ENCODE measurements around the gene CGAS.
"Not testable (repeated sequence)": the region's sequence is repeated elsewhere in the genome, so short reads cannot be mapped to it uniquely, and the experiment has no call there.

CGAS gene

DNA sequence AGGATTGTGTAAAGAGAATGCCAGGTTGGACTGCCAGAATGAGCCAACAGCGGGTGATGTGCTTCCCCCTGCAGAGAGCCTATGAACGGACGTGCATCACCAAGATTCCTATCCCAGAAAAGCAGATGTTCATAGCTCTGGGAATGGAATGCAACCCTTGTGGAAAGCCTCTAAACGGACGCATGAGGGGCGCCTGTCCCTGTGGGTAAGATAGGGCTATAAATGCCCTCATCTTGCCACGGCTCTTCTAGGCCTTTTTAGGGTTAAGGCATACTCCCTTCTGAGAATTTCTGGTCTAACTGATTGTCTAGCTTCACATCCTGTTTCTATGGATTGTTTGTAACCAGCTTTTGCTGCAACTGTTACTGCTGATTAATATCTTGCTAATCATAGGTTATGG lies 7.4 kb upstream of the CGAS start:
- not testable (repeated sequence) for H3K4me2 ChIP-seq (ENCODE audit: low read length); H3K9me3 ChIP-seq (replicated peaks; ENCODE audit: low read length); H3K9ac ChIP-seq (ENCODE audit: low read depth, low read length); H3K4me3 ChIP-seq (ENCODE audit: low read length); H3K4me1 ChIP-seq (ENCODE audit: control insufficient read depth, insufficient read depth, low read length); H3K27me3 ChIP-seq (ENCODE audit: control insufficient read depth, insufficient read depth, low read length); H3K36me3 ChIP-seq (ENCODE audit: insufficient read depth, low read length)

DNA sequence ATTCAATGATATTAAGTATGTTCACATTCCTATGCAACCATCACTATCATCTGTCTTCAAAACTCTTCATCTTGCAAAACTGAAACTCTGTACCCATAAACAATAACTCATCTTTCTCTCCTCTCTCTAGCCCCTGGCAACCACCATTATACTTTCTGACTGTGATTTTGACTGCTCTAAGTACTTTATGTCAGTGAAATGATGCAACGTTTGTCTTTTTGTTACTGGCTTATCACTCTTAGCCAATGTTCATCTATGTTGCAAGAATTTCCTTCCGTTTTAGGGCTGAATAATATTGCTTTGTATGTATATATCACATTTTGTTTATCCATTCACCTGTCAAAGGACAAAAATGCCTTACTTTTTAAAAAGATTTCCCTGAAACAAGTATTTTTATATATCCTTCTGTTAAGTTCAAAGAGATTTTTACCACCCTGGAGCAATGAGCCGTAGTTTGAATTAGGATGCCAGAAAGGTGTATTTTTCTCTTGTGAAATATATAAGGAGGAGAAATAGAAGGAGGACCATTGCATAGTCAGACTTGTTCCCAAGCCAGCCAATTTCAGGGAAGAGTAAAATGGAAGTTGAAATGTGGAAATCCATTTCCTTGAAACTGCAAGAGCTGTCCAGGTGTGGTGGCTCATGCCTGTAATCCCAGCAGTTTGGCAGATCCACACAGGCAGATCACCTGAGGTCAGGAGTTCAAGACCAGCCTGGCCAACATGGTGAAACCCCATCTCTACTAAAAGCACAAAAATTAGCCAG lies 4.0 kb upstream of the CGAS start:
- no peaks in the 10 kb centered on the region for H3K36me3 ChIP-seq (ENCODE audit: insufficient read depth, low read length)
- H3K4me1 ChIP-seq (ENCODE audit: control insufficient read depth, insufficient read depth, low read length): peaks cover 6% of the 10 kb centered on the region
- no peak overlapping the region for H3K4me3 ChIP-seq (ENCODE audit: low read length)
- no peak overlapping the region for H3K9ac ChIP-seq (ENCODE audit: low read depth, low read length)
- no peak overlapping the region for H3K4me2 ChIP-seq (ENCODE audit: low read length)
- no peaks in the 10 kb centered on the region for H3K27me3 ChIP-seq (ENCODE audit: control insufficient read depth, insufficient read depth, low read length)
- no peaks in the 10 kb centered on the region for H3K9me3 ChIP-seq (replicated peaks; ENCODE audit: low read length)

DNA sequence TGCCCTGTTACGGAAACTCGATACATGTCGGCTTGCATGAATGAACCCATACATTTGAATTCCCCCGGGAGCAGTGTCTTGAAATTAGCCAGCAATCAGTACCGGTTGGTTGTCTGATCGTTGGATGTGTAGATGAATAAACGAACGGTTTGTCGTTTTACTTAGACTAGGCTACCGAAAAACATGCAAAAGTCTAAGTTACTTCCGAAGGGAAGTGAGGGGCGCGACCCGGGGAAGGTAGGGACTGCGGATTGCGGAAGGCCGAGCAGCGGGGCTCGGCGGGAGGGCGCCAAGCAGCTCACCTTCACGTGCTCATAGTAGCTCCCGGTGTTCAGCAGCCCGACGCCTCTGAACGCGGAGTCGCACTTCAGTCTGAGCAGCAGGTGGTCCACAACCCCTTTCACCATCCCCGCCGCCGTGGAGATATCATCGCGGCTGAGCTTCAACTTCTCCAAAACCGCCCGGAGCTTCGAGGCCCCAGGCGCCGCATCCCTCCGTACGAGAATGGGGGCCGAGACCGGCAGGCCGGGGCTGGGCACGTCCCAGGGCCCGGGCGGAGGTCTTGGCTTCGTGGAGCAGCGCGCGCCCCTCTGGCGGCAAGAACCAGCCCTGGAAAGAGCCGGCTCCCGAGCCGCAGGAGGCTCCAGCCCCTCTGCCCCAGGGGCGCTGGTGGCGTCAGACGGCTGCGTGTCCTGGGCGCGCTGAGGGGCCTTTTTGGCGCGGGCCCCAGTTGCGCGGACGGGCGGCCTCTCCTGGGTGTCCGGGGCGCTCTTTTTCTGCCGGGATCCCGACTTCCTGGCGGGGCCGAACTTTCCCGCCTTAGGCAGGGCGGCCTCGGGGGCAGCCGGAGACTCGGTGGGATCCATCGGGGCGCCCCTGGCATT lies 632 bp downstream of the CGAS start:
- Histone ChIP-seq H3K4me1 (ENCODE audit: control insufficient read depth, insufficient read depth, low read length) (peaks cover 6% of the 10 kb centered on the region), H3K9me3 (replicated peaks; ENCODE audit: low read length) (no peaks in the 10 kb centered on the region), H3K4me2 (ENCODE audit: low read length) (peak overlapping the region; percentile 78), H3K36me3 (ENCODE audit: insufficient read depth, low read length) (peaks cover 9% of the 10 kb centered on the region), H3K27me3 (ENCODE audit: control insufficient read depth, insufficient read depth, low read length) (no peaks in the 10 kb centered on the region), H3K9ac (ENCODE audit: low read depth, low read length) (peak overlapping the region; percentile 91), H3K4me3 (ENCODE audit: low read length) (peak overlapping the region; percentile 74)

DNA sequence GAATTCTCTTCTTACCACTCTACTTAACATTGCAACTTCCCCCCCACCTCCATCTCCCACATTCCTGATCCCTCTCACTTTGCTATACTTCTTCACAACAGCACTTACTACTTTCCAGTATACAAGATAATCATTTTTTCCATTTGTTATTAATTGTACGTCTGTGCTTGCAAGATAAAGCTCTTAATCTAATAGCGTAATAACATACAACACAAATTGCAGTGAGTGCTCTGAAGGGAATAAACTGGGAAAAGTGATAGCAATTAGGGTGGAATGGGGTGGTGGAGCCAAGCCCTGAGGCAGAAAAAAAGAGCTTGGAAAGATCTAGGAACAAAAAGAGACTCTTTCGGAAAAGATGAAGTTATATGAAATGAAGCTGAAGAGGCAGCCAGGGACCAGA lies 8.5 kb downstream of the CGAS start:
- Histone ChIP-seq H3K4me3 (ENCODE audit: low read length) (no peak overlapping the region), H3K27me3 (ENCODE audit: control insufficient read depth, insufficient read depth, low read length) (no peaks in the 10 kb centered on the region), H3K9me3 (replicated peaks; ENCODE audit: low read length) (no peaks in the 10 kb centered on the region), H3K9ac (ENCODE audit: low read depth, low read length) (no peak overlapping the region), H3K36me3 (ENCODE audit: insufficient read depth, low read length) (peaks cover 28% of the 10 kb centered on the region), H3K4me2 (ENCODE audit: low read length) (no peak overlapping the region), H3K4me1 (ENCODE audit: control insufficient read depth, insufficient read depth, low read length) (no peaks in the 10 kb centered on the region)

DNA sequence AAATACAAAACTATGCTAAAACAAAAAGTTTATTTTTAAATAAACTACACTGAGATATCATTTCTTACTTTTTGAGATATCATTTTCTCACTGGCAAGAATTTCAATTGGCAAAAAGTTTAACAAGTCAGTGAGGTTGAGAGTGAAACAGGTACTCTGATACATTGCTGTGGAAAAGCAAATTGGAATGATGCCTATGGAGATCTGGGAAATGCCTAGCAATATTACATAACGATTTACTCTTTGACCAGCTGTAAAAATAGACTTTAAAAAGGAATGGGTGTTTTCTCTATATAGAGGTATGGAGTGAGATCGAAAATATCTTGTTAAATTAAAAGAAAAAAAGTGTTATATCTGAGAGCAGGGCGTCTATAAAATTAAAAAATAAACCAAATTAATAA lies 16.9 kb downstream of the CGAS start:
- Histone ChIP-seq H3K4me2 (ENCODE audit: low read length) (no peak overlapping the region), H3K9ac (ENCODE audit: low read depth, low read length) (no peak overlapping the region), H3K9me3 (replicated peaks; ENCODE audit: low read length) (no peaks in the 10 kb centered on the region), H3K4me3 (ENCODE audit: low read length) (no peak overlapping the region), H3K36me3 (ENCODE audit: insufficient read depth, low read length) (peaks cover 17% of the 10 kb centered on the region), H3K4me1 (ENCODE audit: control insufficient read depth, insufficient read depth, low read length) (no peaks in the 10 kb centered on the region), H3K27me3 (ENCODE audit: control insufficient read depth, insufficient read depth, low read length) (no peaks in the 10 kb centered on the region)

DNA sequence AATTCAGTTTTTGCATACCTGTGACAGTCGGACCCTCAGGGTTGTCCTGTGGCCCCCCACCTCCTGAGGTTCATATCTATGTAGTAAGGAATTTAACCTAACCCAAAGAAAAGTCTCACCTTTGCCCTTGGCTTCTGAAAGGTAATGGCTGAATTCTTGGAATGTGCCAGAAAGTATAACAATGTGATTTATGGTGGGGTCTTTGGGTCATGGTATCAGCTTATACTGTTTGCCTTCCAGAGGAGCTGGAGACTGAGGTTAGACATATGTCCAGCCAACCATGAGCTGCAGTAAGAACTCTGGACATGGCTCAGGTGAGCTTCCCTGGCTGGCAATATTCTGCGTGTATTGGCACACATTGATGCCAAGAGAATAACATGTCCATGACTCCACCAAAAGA lies 30.6 kb downstream of the CGAS start:
- Histone ChIP-seq H3K36me3 (ENCODE audit: insufficient read depth, low read length) (peaks cover 22% of the 10 kb centered on the region), H3K4me1 (ENCODE audit: control insufficient read depth, insufficient read depth, low read length) (no peaks in the 10 kb centered on the region), H3K4me3 (ENCODE audit: low read length) (no peak overlapping the region), H3K9me3 (replicated peaks; ENCODE audit: low read length) (no peaks in the 10 kb centered on the region), H3K27me3 (ENCODE audit: control insufficient read depth, insufficient read depth, low read length) (no peaks in the 10 kb centered on the region), H3K4me2 (ENCODE audit: low read length) (no peak overlapping the region), H3K9ac (ENCODE audit: low read depth, low read length) (no peak overlapping the region)

DNA sequence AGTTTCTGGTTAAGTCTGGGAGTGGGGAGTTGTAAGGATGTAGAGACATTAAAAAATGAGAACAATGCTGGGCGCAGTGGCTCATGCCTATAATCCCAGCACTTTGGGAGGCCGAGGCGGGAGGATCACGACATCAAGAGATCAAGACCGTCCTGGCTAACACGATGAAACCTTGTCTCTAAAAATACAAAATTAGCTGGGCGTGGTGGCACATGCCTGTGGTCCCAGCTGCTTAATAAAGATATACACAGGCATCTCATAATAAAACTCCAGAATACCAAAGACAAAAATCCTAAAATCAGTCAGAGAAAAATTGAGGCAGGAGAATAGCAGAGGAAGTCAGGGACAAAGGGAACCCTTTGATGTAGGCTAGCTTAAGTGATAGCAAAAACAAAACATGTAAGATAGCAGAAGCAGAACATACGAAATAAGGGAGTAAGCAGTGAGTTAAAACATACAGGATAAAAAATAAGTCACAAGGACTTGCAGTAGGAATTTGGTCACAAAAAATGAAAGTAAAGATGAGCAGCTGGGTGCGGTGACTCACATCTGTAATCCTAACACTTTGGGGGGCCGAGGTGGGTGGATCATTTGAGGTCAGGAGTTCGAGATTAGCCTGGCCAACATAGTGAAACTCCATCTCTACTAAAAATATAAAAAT lies 33.9 kb downstream of the CGAS start:
- H3K4me2 ChIP-seq (ENCODE audit: low read length): no peak overlapping the region
- no peaks in the 10 kb centered on the region for H3K4me1 ChIP-seq (ENCODE audit: control insufficient read depth, insufficient read depth, low read length)
- no peak overlapping the region for H3K9ac ChIP-seq (ENCODE audit: low read depth, low read length)
- H3K36me3 ChIP-seq (ENCODE audit: insufficient read depth, low read length): peaks cover 15% of the 10 kb centered on the region
- no peak overlapping the region for H3K4me3 ChIP-seq (ENCODE audit: low read length)
- H3K27me3 ChIP-seq (ENCODE audit: control insufficient read depth, insufficient read depth, low read length): no peaks in the 10 kb centered on the region
- H3K9me3 ChIP-seq (replicated peaks; ENCODE audit: low read length): no peaks in the 10 kb centered on the region

DNA sequence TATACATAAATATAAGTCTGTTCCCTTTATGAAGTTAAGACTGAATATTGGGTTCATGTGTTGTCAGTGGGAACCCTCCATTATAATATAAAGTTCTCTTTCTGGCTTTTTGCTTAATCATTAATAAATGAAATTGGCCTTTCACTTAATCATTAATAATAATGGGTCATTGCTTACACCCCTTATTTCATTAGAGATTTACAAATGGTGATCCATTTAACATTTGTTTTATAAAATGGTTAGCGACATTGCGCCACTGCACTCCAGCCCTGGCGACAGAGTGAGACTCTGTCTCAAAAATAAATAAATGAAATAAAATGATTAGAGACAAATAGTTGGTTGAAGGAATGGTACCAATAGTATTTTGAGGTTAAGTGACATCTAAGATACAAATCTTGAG lies 39.0 kb downstream of the CGAS start:
- H3K4me2 ChIP-seq (ENCODE audit: low read length): no peak overlapping the region
- H3K9me3 ChIP-seq (replicated peaks; ENCODE audit: low read length): no peaks in the 10 kb centered on the region
- no peaks in the 10 kb centered on the region for H3K4me1 ChIP-seq (ENCODE audit: control insufficient read depth, insufficient read depth, low read length)
- H3K36me3 ChIP-seq (ENCODE audit: insufficient read depth, low read length): no peaks in the 10 kb centered on the region
- H3K9ac ChIP-seq (ENCODE audit: low read depth, low read length): no peak overlapping the region
- no peaks in the 10 kb centered on the region for H3K27me3 ChIP-seq (ENCODE audit: control insufficient read depth, insufficient read depth, low read length)
- H3K4me3 ChIP-seq (ENCODE audit: low read length): no peak overlapping the region

DNA sequence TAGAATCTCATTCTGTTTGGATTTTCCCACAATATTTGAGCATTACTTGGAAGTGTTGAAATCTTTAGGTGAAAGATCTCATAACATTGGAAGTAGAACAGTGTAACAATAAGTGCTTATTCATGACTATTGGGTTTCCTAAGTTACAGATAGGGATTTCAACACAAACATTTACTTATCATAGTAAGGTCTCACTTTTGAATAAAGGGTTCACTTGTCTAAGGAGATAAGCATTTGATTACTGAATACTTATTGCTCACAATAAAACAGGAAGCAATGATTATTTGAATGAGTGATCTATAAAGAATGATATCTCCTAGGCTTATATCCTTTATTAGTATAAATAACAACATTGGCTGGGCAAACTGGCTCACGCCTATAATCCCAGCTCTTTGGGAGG lies 42.7 kb downstream of the CGAS start:
- Histone ChIP-seq H3K36me3 (ENCODE audit: insufficient read depth, low read length) (no peaks in the 10 kb centered on the region), H3K9me3 (replicated peaks; ENCODE audit: low read length) (no peaks in the 10 kb centered on the region), H3K9ac (ENCODE audit: low read depth, low read length) (no peak overlapping the region), H3K4me3 (ENCODE audit: low read length) (no peak overlapping the region), H3K4me2 (ENCODE audit: low read length) (no peak overlapping the region), H3K27me3 (ENCODE audit: control insufficient read depth, insufficient read depth, low read length) (no peaks in the 10 kb centered on the region), H3K4me1 (ENCODE audit: control insufficient read depth, insufficient read depth, low read length) (no peaks in the 10 kb centered on the region)

DNA sequence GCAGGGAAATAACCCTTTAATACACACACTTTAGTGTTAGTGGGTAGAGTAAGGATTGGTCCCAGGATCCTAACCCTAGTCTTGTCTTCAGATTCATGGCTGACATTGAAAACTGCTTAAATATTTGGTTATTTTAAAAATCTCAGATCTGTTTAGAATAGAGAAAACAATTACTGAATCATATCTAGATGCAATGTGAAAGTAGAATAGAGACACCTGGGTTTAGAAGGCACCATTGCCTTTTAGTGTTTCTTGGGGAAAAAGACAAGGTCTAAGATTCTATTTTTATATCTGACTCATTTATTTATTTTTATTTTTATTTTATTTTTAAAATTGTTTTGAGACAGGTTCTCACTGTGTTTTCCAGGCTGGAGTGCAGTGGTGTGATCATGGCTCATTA lies 51.4 kb downstream of the CGAS start:
- Histone ChIP-seq H3K4me1 (ENCODE audit: control insufficient read depth, insufficient read depth, low read length) (no peaks in the 10 kb centered on the region), H3K4me2 (ENCODE audit: low read length) (no peak overlapping the region), H3K36me3 (ENCODE audit: insufficient read depth, low read length) (no peaks in the 10 kb centered on the region), H3K27me3 (ENCODE audit: control insufficient read depth, insufficient read depth, low read length) (no peaks in the 10 kb centered on the region), H3K4me3 (ENCODE audit: low read length) (no peak overlapping the region), H3K9ac (ENCODE audit: low read depth, low read length) (no peak overlapping the region), H3K9me3 (replicated peaks; ENCODE audit: low read length) (no peaks in the 10 kb centered on the region)

DNA sequence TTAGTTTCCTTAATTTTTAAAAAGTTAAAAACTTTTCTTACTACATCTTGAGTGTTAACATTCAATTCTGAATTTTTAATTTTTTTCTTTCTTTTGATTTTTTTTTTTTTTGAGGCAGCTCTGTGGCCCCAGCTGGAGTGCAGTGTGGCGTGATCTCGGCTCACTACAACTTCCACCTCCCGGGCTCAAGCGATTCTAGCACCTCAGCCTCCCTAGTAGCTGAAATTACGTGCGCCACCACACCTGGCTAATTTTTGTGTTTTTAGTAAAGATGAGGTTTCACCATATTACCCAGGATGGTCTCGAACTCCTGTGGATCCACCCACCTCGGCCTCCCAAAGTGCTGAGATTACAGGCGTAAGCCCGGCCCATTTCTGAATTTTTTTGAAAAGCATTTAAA lies 56.2 kb downstream of the CGAS start:
- H3K9me3 ChIP-seq (replicated peaks; ENCODE audit: low read length): no peaks in the 10 kb centered on the region
- H3K9ac ChIP-seq (ENCODE audit: low read depth, low read length): no peak overlapping the region
- H3K4me3 ChIP-seq (ENCODE audit: low read length): no peak overlapping the region
- no peaks in the 10 kb centered on the region for H3K36me3 ChIP-seq (ENCODE audit: insufficient read depth, low read length)
- no peak overlapping the region for H3K4me2 ChIP-seq (ENCODE audit: low read length)
- no peaks in the 10 kb centered on the region for H3K27me3 ChIP-seq (ENCODE audit: control insufficient read depth, insufficient read depth, low read length)
- H3K4me1 ChIP-seq (ENCODE audit: control insufficient read depth, insufficient read depth, low read length): no peaks in the 10 kb centered on the region
